ENCODE data around the gene GGTLC2. TPM values are rescaled to one million over a fixed set of nuclear protein-coding genes. Genes with fewer than 3 reads are reported as not detected.

GGTLC2 gene
- total RNA-seq, 1 donor from 2014 or later: not detected

DNA sequence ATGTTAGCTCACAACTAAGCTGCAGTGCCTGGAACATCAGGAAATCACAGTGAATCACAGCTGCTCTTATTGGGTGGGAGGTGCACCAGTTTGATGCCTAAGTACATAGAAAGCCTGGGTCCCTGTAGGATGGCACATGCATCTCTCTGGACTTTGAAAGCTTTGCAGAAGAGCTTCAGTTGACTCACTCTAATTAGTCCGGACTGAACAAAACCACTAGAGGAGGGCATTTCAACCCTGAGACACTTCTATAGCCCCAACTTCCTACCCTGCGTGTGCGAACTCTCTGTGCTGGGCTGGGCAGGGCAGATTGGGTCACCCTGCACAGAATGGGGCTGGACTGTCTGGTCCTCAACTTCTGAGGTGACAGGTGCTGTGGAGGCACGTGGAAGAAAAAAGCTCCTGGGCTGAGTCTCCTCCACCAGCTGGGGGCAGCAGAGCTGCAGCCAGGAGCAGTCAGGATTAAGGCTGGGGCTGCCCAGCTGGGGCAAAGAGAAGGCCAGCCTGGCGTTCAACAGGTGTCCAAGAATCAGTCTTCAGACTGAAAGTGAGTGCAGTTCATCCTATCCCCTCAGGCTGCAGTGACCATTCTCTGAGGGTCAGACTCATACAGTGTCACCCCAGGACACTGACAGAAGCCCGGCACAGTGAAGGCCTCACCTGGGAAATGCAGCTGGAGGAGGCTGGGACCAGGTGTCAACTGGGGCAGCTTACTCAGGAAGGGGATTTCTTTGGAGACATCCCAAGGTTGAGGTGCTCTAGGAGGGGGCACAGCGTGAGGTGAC lies 22.1 kb downstream of the GGTLC2 start:
- Histone ChIP-seq H3K36me3 (ENCODE audit: control insufficient read depth in 3 of 3, insufficient read depth in 3 of 3, low read length in 3 of 3) (no peaks in the 10 kb centered on the region), H3K9me3 (ENCODE audit: control insufficient read depth in 3 of 3, low read length in 3 of 3) (peaks cover 0 to 5% (median 0%) of the 10 kb centered on the region in 3 donors), H3K4me1 (ENCODE audit: control insufficient read depth in 3 of 3, insufficient read depth in 3 of 3, low read length in 3 of 3) (no peaks in the 10 kb centered on the region), H3K4me3 (ENCODE audit: low read length in 3 of 3) (no peak overlapping the region), H3K27me3 (ENCODE audit: control insufficient read depth in 3 of 3, insufficient read depth in 3 of 3, low read length in 3 of 3) (peaks cover 0 to 7% (median 4%) of the 10 kb centered on the region in 3 donors), H3K9ac (ENCODE audit: low read depth in 1 of 3, low read length in 3 of 3) (no peak overlapping the region), H3K27ac (ENCODE audit: low read depth, low read length) (no peak overlapping the region)

DNA sequence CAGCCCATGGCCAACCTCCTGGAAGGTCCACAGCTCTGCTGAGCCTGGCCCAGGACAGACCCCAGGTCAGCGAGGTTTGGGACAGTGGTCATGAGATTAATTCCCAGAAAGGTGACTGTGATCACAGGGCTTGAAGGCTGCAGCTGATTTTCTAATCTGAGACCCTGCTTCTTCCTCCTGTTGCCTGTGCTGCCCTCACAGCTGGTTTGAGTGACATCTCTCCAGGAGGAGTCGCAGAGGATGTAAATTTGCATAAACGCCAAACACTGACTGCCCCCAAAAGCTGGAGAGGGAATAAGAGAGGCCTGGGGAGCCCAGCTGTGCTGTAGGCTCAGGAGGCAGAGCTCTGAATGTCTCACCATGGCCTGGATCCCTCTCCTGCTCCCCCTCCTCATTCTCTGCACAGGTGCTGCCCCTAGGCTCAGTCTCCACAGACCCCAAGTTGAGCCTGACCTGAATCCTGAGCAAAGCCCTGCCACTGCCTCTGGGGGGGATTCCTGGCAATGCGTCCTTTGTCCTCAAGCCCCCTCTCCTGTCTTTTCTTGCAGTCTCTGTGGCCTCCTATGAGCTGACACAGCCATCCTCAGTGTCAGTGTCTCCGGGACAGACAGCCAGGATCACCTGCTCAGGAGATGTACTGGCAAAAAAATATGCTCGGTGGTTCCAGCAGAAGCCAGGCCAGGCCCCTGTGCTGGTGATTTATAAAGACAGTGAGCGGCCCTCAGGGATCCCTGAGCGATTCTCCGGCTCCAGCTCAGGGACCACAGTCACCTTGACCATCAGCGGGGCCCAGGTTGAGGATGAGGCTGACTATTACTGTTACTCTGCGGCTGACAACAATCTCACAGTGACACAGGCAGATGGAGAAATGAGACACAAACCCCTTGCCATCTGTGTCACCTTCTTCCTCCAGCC lies 23.8 kb downstream of the GGTLC2 start:
- Histone ChIP-seq H3K9me3 (ENCODE audit: control insufficient read depth in 3 of 3, low read length in 3 of 3) (peaks cover 0 to 5% (median 0%) of the 10 kb centered on the region in 3 donors), H3K27ac (ENCODE audit: low read depth, low read length) (no peak overlapping the region), H3K27me3 (ENCODE audit: control insufficient read depth in 3 of 3, insufficient read depth in 3 of 3, low read length in 3 of 3) (peaks cover 0 to 8% (median 5%) of the 10 kb centered on the region in 3 donors), H3K4me3 (ENCODE audit: low read length in 3 of 3) (no peak overlapping the region), H3K36me3 (ENCODE audit: control insufficient read depth in 3 of 3, insufficient read depth in 3 of 3, low read length in 3 of 3) (no peaks in the 10 kb centered on the region), H3K4me1 (ENCODE audit: control insufficient read depth in 3 of 3, insufficient read depth in 3 of 3, low read length in 3 of 3) (no peaks in the 10 kb centered on the region), H3K9ac (ENCODE audit: low read depth in 1 of 3, low read length in 3 of 3) (no peak overlapping the region)

DNA sequence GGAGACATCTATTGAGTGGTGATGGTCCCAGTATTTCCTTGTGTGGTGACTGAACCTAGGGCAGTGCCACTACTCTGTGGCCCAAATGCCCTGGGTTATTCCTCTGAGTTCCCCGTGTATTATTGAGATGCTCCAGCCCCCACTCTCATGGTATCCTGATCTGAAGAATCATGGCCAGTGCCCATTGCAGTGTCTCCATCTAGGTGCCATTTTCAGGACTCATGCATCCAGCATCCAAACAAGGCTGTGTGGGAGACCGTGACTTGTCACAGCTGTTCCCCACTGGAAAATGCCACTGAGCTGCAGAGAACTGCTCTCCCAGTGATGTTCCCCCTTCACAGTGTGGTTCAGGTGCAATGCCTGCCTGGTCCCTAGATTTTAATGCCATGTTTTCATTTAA lies 24.7 kb downstream of the GGTLC2 start:
- Histone ChIP-seq H3K4me3 (ENCODE audit: low read length in 3 of 3) (no peak overlapping the region), H3K9me3 (ENCODE audit: control insufficient read depth in 3 of 3, low read length in 3 of 3) (peaks cover 0 to 5% (median 0%) of the 10 kb centered on the region in 3 donors), H3K27ac (ENCODE audit: low read depth, low read length) (no peak overlapping the region), H3K4me1 (ENCODE audit: control insufficient read depth in 3 of 3, insufficient read depth in 3 of 3, low read length in 3 of 3) (no peaks in the 10 kb centered on the region), H3K36me3 (ENCODE audit: control insufficient read depth in 3 of 3, insufficient read depth in 3 of 3, low read length in 3 of 3) (no peaks in the 10 kb centered on the region), H3K9ac (ENCODE audit: low read depth in 1 of 3, low read length in 3 of 3) (no peak overlapping the region), H3K27me3 (ENCODE audit: control insufficient read depth in 3 of 3, insufficient read depth in 3 of 3, low read length in 3 of 3) (peaks cover 0 to 10% (median 5%) of the 10 kb centered on the region in 3 donors)

DNA sequence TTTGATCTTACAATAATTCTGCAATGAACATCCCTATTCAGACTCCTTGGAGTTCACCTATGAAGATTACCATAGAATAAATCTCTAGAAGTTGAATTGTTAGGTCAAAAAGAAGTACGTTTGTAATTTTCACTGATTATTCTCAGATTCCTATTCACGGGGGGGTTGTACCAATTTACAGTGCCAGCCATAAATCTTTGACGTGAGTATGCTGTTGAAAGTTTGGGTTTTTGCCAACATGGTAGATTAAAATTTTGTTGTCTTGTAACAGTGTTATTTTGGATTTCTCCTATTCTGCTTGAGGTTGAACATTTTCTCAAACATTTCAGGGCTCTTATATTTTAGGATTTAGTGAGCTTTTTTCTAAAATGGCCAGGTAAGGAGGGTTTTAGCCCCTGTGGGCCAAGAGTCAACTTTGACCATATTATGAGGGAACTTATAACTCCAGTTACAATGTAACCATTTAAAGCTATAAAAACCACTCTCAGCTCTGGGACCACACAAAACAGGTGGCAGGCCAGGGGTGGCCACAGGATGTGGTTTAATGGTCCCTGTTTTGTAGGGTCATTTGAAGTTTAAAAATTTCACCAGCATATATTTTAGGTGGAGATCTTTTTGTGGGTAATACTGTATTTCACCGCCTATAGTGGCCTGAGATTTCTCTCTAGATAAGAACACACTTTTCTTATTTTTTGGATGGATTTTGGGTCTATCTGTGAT lies 25.8 kb downstream of the GGTLC2 start:
- no peaks in the 10 kb centered on the region for H3K36me3 ChIP-seq (ENCODE audit: control insufficient read depth in 3 of 3, insufficient read depth in 3 of 3, low read length in 3 of 3)
- peaks cover 0 to 5% (median 0%) of the 10 kb centered on the region in 3 donors for H3K9me3 ChIP-seq (ENCODE audit: control insufficient read depth in 3 of 3, low read length in 3 of 3)
- H3K27ac ChIP-seq (ENCODE audit: low read depth, low read length): no peak overlapping the region
- no peak overlapping the region for H3K9ac ChIP-seq (ENCODE audit: low read depth in 1 of 3, low read length in 3 of 3)
- peaks cover 0 to 5% (median 5%) of the 10 kb centered on the region in 3 donors for H3K27me3 ChIP-seq (ENCODE audit: control insufficient read depth in 3 of 3, insufficient read depth in 3 of 3, low read length in 3 of 3)
- no peak overlapping the region for H3K4me3 ChIP-seq (ENCODE audit: low read length in 3 of 3)
- H3K4me1 ChIP-seq (ENCODE audit: control insufficient read depth in 3 of 3, insufficient read depth in 3 of 3, low read length in 3 of 3): no peaks in the 10 kb centered on the region

DNA sequence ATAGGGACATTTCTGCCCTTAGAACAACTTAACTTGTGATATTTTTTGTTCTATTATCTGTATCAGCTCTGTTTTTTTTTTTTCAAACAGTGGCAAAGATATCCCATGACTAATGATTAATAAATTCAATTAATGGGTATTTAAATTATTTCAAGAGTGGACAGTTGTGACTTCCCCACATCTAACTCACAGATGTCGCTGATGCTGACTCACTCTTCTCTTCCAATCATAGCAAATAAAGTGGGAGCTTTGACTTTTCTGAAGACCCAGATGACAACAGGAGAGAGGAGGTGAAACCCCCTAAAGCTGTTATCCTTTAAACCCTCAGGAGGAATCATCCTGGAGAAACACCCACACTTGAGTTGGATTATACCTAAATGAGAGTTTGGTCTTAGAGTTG lies 27.1 kb downstream of the GGTLC2 start:
- H3K9ac ChIP-seq (ENCODE audit: low read depth in 1 of 3, low read length in 3 of 3): no peak overlapping the region
- no peaks in the 10 kb centered on the region for H3K36me3 ChIP-seq (ENCODE audit: control insufficient read depth in 3 of 3, insufficient read depth in 3 of 3, low read length in 3 of 3)
- H3K9me3 ChIP-seq (ENCODE audit: control insufficient read depth in 3 of 3, low read length in 3 of 3): peaks cover 0 to 5% (median 0%) of the 10 kb centered on the region in 3 donors
- no peaks in the 10 kb centered on the region for H3K4me1 ChIP-seq (ENCODE audit: control insufficient read depth in 3 of 3, insufficient read depth in 3 of 3, low read length in 3 of 3)
- H3K4me3 ChIP-seq (ENCODE audit: low read length in 3 of 3): no peak overlapping the region
- no peak overlapping the region for H3K27ac ChIP-seq (ENCODE audit: low read depth, low read length)
- peaks cover 0 to 10% (median 5%) of the 10 kb centered on the region in 3 donors for H3K27me3 ChIP-seq (ENCODE audit: control insufficient read depth in 3 of 3, insufficient read depth in 3 of 3, low read length in 3 of 3)

DNA sequence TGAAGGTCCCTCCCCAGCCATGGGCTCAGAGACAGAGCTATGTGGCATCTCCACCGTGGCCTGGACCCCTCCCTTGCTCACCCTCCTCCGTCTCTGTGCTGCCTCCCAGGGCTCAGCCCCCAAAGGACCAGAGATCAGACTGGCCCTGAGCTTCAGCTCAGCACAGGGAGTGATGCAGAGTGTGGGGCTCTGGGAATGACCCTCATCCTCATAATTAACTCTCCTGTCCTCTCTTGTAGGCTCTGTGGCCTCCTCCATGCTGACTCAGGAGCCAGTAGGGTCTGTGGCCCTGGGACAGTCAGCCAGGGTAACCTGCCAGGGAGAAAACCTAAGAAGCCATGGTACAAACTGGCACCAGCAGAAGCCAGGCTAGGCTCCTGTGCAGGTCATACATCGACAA lies 28.7 kb downstream of the GGTLC2 start:
- Histone ChIP-seq H3K27me3 (ENCODE audit: control insufficient read depth in 3 of 3, insufficient read depth in 3 of 3, low read length in 3 of 3) (peaks cover under 1 to 15% (median 5%) of the 10 kb centered on the region in 3 donors), H3K4me1 (ENCODE audit: control insufficient read depth in 3 of 3, insufficient read depth in 3 of 3, low read length in 3 of 3) (no peaks in the 10 kb centered on the region), H3K4me3 (ENCODE audit: low read length in 3 of 3) (no peak overlapping the region), H3K27ac (ENCODE audit: low read depth, low read length) (no peak overlapping the region), H3K9me3 (ENCODE audit: control insufficient read depth in 3 of 3, low read length in 3 of 3) (peaks cover 0 to 5% (median 0%) of the 10 kb centered on the region in 3 donors), H3K9ac (ENCODE audit: low read depth in 1 of 3, low read length in 3 of 3) (no peak overlapping the region), H3K36me3 (ENCODE audit: control insufficient read depth in 3 of 3, insufficient read depth in 3 of 3, low read length in 3 of 3) (no peaks in the 10 kb centered on the region)

DNA sequence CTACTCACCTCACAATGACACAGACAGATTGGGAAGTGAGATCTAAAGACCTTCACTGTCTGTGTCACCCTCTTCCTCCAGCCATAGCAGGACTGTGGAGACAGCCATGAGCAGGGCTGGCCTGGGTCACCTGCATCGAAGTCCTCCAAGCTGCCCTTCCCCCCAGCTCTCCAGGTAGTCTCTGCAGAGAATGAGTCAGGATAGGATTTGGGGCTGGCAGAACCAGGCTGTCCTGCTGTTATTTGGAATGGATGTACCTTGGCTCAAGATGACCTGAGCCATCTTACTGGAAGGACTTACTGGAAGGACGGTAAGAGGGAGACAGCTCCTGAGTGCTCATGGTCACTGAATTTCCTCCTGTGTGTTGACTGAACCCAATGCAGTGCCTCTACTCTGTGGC lies 29.2 kb downstream of the GGTLC2 start:
- H3K27ac ChIP-seq (ENCODE audit: low read depth, low read length): no peak overlapping the region
- no peak overlapping the region for H3K9ac ChIP-seq (ENCODE audit: low read depth in 1 of 3, low read length in 3 of 3)
- H3K36me3 ChIP-seq (ENCODE audit: control insufficient read depth in 3 of 3, insufficient read depth in 3 of 3, low read length in 3 of 3): no peaks in the 10 kb centered on the region
- peaks cover 0 to 5% (median 0%) of the 10 kb centered on the region in 3 donors for H3K9me3 ChIP-seq (ENCODE audit: control insufficient read depth in 3 of 3, low read length in 3 of 3)
- H3K4me1 ChIP-seq (ENCODE audit: control insufficient read depth in 3 of 3, insufficient read depth in 3 of 3, low read length in 3 of 3): no peaks in the 10 kb centered on the region
- peaks cover 3 to 15% (median 5%) of the 10 kb centered on the region in 3 donors for H3K27me3 ChIP-seq (ENCODE audit: control insufficient read depth in 3 of 3, insufficient read depth in 3 of 3, low read length in 3 of 3)
- no peak overlapping the region for H3K4me3 ChIP-seq (ENCODE audit: low read length in 3 of 3)

DNA sequence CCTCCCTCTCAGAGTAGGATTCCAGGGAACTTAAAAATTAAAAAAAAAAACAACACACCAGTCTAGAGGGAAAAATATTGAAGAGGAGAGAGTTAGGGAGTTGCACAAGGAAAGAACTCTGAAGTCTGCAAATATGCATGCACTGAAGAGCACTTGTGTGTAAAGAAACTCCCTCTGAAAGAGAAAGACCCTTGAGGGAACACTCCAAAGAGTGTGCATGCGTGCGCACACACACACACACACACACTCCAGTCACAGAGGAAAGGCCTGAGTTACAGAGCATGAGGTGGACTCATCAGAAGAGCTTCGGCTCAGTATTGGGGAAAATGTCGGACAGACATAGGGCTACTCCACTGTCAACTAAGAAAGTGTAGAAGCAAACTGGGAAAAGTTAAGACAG lies 30.1 kb downstream of the GGTLC2 start:
- peaks cover 3 to 18% (median 6%) of the 10 kb centered on the region in 3 donors for H3K27me3 ChIP-seq (ENCODE audit: control insufficient read depth in 3 of 3, insufficient read depth in 3 of 3, low read length in 3 of 3)
- no peaks in the 10 kb centered on the region for H3K4me1 ChIP-seq (ENCODE audit: control insufficient read depth in 3 of 3, insufficient read depth in 3 of 3, low read length in 3 of 3)
- no peak overlapping the region for H3K9ac ChIP-seq (ENCODE audit: low read depth in 1 of 3, low read length in 3 of 3)
- no peaks in the 10 kb centered on the region for H3K36me3 ChIP-seq (ENCODE audit: control insufficient read depth in 3 of 3, insufficient read depth in 3 of 3, low read length in 3 of 3)
- H3K27ac ChIP-seq (ENCODE audit: low read depth, low read length): no peak overlapping the region
- H3K9me3 ChIP-seq (ENCODE audit: control insufficient read depth in 3 of 3, low read length in 3 of 3): peaks cover 0 to 4% (median 0%) of the 10 kb centered on the region in 3 donors
- H3K4me3 ChIP-seq (ENCODE audit: low read length in 3 of 3): no peak overlapping the region

DNA sequence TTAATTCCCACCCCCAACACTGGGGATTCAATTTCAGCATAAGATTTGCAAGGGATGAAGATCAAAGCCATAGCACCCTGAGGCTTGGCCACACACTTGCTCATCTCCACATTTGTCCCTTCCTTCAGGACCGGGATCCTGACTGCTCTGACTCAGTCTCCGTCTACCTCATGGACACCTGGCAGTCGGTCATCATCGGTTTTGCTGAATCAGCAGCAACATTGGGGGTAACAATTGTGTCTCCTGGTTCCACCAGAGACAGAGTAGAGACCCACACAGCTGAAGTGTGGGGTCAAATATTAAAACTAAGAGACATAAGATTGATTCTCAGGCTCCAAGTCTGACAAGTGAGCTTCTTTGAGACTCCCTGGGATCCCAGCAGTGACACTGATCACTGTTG lies 34.6 kb downstream of the GGTLC2 start:
- no peak overlapping the region for H3K27ac ChIP-seq (ENCODE audit: low read depth, low read length)
- no peaks in the 10 kb centered on the region for H3K36me3 ChIP-seq (ENCODE audit: control insufficient read depth in 3 of 3, insufficient read depth in 3 of 3, low read length in 3 of 3)
- no peak overlapping the region for H3K4me3 ChIP-seq (ENCODE audit: low read length in 3 of 3)
- peaks cover 6 to 21% (median 7%) of the 10 kb centered on the region in 3 donors for H3K27me3 ChIP-seq (ENCODE audit: control insufficient read depth in 3 of 3, insufficient read depth in 3 of 3, low read length in 3 of 3)
- H3K9me3 ChIP-seq (ENCODE audit: control insufficient read depth in 3 of 3, low read length in 3 of 3): no peaks in the 10 kb centered on the region
- H3K4me1 ChIP-seq (ENCODE audit: control insufficient read depth in 3 of 3, insufficient read depth in 3 of 3, low read length in 3 of 3): peaks cover 0 to 3% (median 0%) of the 10 kb centered on the region in 3 donors
- no peak overlapping the region for H3K9ac ChIP-seq (ENCODE audit: low read depth in 1 of 3, low read length in 3 of 3)

Measured in skeletal muscle tissue (tissue), 4 donors.